ENCODE results near the gene PLEKHJ1.

Gene PLEKHJ1

DNA sequence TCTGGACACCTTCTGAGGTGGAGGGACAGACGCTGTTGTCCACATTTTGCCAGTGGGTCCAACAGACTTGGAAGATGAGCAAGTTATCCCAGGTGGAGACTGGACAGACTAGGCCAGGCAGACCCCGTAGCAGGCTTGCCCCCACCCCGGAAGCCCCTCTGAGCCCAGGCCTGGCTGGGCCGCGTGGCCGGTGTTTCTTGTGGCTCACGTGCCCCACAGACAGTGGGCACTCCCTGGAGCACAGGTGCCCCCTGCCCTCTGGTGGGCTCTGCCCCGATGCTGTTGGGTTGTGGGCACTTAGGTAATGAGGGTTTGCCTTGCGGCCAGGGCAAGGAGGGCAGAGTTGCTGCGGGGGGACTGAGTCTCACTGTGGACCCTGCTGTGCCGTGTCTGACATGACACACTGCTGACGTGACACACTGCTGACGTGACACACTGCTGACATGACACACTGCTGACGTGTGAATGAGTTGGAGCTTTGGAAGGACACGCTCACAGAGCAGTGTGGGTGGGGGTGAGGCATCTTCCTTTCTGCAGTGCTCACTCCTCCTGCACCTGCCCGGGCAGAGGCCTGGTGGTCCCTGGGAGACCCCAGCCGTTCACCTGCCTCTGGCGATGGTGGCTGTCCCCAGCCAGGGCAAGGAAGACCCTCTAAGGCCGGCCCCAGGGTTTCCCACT is 47.3 kb downstream of the PLEKHJ1 start:
- TF ChIP-seq ARNT (IDR thresholded peaks at IDR 0.05) (no peak), FOXA1 (IDR thresholded peaks at IDR 0.05) (no peak), LEF1 (IDR thresholded peaks at IDR 0.05; ENCODE audit: borderline replicate concordance) (no peak), L3MBTL2 (conservative IDR thresholded peaks at IDR 0.05) (no peak), ZNF384 (IDR thresholded peaks at IDR 0.05) (no peak), HDGF (IDR thresholded peaks at IDR 0.05; ENCODE audit: borderline replicate concordance) (no peak), ELF4 (IDR thresholded peaks at IDR 0.05) (no peak), SUZ12 (IDR thresholded peaks at IDR 0.05) (no peak), FOXM1 (IDR thresholded peaks at IDR 0.05; ENCODE audit: borderline replicate concordance) (no peak), SP1 (IDR thresholded peaks at IDR 0.05) (no peak), TARDBP (IDR thresholded peaks at IDR 0.05) (no peak), FOXK2 (IDR thresholded peaks at IDR 0.05) (no peak), NFRKB (IDR thresholded peaks at IDR 0.05) (no peak), BHLHE40 (IDR thresholded peaks at IDR 0.05; ENCODE audit: borderline replicate concordance) (no peak), CTBP1 (IDR thresholded peaks at IDR 0.05; ENCODE audit: borderline replicate concordance) (no peak)
- TF ChIP-seq, protein P1, sequence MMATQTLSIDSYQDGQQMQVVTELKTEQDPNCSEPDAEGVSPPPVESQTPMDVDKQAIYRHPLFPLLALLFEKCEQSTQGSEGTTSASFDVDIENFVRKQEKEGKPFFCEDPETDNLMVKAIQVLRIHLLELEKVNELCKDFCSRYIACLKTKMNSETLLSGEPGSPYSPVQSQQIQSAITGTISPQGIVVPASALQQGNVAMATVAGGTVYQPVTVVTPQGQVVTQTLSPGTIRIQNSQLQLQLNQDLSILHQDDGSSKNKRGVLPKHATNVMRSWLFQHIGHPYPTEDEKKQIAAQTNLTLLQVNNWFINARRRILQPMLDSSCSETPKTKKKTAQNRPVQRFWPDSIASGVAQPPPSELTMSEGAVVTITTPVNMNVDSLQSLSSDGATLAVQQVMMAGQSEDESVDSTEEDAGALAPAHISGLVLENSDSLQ (IDR thresholded peaks at IDR 0.05) = no peak
- ChIA-PET POLR2A (no interaction called here), CTCF (no interaction called here)
- no peak for DNase-seq (ENCODE audit: extremely low spot score)

DNA sequence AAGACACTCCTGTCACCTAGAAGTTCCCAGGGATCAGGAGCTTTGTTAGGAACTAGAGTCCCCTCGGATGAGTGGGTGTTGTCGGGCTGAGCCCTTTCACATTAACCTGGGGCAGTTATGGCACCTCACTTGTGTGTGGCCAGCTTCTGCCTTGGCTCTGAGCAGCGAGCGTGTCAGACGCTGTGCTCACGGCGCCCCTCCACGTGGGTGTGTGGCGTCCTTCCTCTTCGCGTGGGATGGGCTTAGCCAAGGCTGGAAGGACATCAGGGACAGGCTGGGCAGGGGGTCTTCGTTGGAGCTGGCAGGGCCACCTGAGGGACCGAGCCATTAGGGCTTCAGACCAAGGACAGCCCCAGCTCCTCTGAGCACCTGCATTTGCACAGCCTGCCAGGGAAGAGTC is 49.0 kb downstream of the PLEKHJ1 start:
- no peak for DNase-seq (ENCODE audit: extremely low spot score)
- CTCF ChIA-PET = interaction anchor here (0.6 to 1.2 kb wide), 2 partner anchors 12 to 75 kb away, joined by 4 to 5 read pairs; no protein-coding TSS in a partner anchor
- POLR2A ChIA-PET = no interaction called here
- no peak for TF ChIP-seq TARDBP (IDR thresholded peaks at IDR 0.05)

DNA sequence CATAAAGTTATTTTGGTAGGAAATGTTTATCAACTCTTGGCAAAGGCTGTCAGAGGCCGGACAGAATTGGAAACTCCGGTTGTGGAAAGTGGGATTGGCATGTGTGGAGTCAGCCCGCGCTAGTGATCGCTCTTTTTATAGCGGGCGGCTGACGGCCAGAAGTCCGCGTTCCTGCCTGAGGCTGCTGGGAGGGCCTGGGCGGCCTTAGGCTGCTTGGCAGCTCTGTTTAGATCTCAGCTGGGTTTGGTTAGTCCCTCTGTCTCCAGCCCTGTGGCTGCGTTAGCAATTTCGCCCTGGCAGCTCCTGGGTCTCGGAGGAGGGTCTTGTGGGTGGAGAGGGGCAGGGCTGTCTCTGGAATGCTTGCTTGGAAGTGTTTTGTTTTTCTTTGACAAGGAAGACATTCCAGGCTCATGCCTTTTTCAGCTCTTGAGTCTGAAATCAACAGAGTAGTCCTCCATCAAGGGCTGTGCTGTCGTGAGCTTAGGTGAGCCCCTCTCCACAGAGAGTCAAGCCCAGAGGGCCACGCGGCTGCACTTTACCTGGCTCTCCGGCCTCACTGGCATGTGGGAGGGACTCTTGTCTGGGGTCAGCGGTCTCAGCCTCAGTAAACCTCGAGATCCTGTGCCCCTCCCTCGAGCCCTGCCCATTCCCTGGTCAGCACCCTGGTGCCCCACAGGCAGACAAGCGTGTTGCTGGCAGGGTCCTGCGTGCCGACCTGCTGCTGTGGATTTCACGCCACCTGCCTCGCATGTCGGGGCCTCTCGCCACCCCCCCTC is 49.9 kb downstream of the PLEKHJ1 start:
- no peak for DNase-seq (ENCODE audit: extremely low spot score)
- TF ChIP-seq FOXK2 (IDR thresholded peaks at IDR 0.05) = no peak
- no peak for TF ChIP-seq SP1 (IDR thresholded peaks at IDR 0.05)
- TF ChIP-seq FOXA1 (IDR thresholded peaks at IDR 0.05) = no peak
- TF ChIP-seq ZNF384 (IDR thresholded peaks at IDR 0.05) = no peak
- TF ChIP-seq BHLHE40 (IDR thresholded peaks at IDR 0.05; ENCODE audit: borderline replicate concordance) = no peak
- no peak for TF ChIP-seq ELF4 (IDR thresholded peaks at IDR 0.05)
- no peak for TF ChIP-seq TARDBP (IDR thresholded peaks at IDR 0.05)
- POLR2A ChIA-PET = no interaction called here
- CTCF ChIA-PET = interaction anchor here (1.2 kb wide), 1 partner anchor 13 kb away, joined by 5 read pairs; no protein-coding TSS in a partner anchor

DNA sequence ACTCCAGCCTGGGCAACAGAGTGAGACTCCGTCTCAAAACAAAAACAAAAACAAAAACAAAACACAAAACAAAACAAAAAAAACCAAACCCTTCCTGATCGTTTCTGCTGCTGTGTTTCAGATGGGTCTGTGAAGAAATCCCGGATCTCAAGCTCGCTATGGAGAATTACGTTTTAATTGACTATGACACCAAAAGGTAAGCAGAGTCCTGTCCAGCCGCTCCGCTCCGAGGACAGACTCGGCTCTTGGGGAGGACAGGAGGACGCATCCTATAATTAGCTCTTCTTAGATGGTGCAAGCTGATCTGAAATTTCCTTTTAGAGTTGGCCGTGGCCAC is 50.4 kb downstream of the PLEKHJ1 start:
- CTCF ChIA-PET = no interaction called here
- POLR2A ChIA-PET = no interaction called here
- TF ChIP-seq LEF1 (IDR thresholded peaks at IDR 0.05; ENCODE audit: borderline replicate concordance) (no peak), TARDBP (IDR thresholded peaks at IDR 0.05) (no peak), FOXK2 (IDR thresholded peaks at IDR 0.05) (no peak), FOXM1 (IDR thresholded peaks at IDR 0.05; ENCODE audit: borderline replicate concordance) (no peak), L3MBTL2 (conservative IDR thresholded peaks at IDR 0.05) (no peak), SP1 (IDR thresholded peaks at IDR 0.05) (no peak), BHLHE40 (IDR thresholded peaks at IDR 0.05; ENCODE audit: borderline replicate concordance) (no peak), CTBP1 (IDR thresholded peaks at IDR 0.05; ENCODE audit: borderline replicate concordance) (no peak), SUZ12 (IDR thresholded peaks at IDR 0.05) (no peak), NFRKB (IDR thresholded peaks at IDR 0.05) (no peak), ELF4 (IDR thresholded peaks at IDR 0.05) (no peak), ARNT (IDR thresholded peaks at IDR 0.05) (no peak), ZNF384 (IDR thresholded peaks at IDR 0.05) (no peak), HDGF (IDR thresholded peaks at IDR 0.05; ENCODE audit: borderline replicate concordance) (no peak), FOXA1 (IDR thresholded peaks at IDR 0.05) (no peak)
- TF ChIP-seq, protein P1 (IDR thresholded peaks at IDR 0.05) = no peak
- no peak for DNase-seq (ENCODE audit: extremely low spot score)

DNA sequence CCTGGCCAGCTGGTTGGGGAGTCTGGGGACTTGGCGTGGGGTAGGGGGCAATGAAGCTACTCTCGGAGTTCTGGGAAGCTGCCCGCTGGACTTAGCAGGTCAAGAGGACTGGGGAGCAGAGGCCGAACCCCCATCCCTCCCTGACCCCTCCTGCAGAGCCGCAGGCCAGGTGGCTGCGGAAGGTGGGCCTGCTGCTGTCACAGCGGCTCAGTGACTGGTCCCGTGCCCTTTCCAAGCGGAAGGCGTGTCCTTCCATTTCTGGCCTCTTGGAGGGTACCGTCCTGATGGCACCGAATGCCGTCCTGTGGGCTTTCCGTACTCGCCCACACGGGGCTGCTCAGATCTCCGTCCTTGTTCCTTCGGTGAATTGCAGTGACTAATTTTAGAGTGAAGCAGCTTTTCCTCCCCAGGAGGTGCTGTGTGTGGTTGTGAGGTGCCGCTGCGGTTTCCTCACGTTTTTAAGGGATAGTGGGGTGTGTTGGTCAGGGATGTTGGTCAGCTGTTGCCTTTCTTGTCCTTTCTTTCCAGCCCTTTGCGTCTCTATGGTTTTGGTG is 51.6 kb downstream of the PLEKHJ1 start:
- POLR2A ChIA-PET = no interaction called here
- CTCF ChIA-PET = no interaction called here
- TF ChIP-seq FOXA1 (IDR thresholded peaks at IDR 0.05) = no peak
- TF ChIP-seq FOXK2 (IDR thresholded peaks at IDR 0.05) = no peak
- no peak for TF ChIP-seq FOXM1 (IDR thresholded peaks at IDR 0.05; ENCODE audit: borderline replicate concordance)
- TF ChIP-seq TARDBP (IDR thresholded peaks at IDR 0.05) = no peak
- TF ChIP-seq ZNF384 (IDR thresholded peaks at IDR 0.05) = no peak
- no peak for TF ChIP-seq HDGF (IDR thresholded peaks at IDR 0.05; ENCODE audit: borderline replicate concordance)
- no peak for TF ChIP-seq ELF4 (IDR thresholded peaks at IDR 0.05)
- no peak for TF ChIP-seq CTBP1 (IDR thresholded peaks at IDR 0.05; ENCODE audit: borderline replicate concordance)
- no peak for TF ChIP-seq SP1 (IDR thresholded peaks at IDR 0.05)
- TF ChIP-seq NFRKB (IDR thresholded peaks at IDR 0.05) = no peak
- TF ChIP-seq LEF1 (IDR thresholded peaks at IDR 0.05; ENCODE audit: borderline replicate concordance) = no peak
- TF ChIP-seq, protein P1 (IDR thresholded peaks at IDR 0.05) = no peak
- no peak for TF ChIP-seq BHLHE40 (IDR thresholded peaks at IDR 0.05; ENCODE audit: borderline replicate concordance)
- no peak for TF ChIP-seq ARNT (IDR thresholded peaks at IDR 0.05)
- no peak for TF ChIP-seq SUZ12 (IDR thresholded peaks at IDR 0.05)
- no peak for TF ChIP-seq L3MBTL2 (conservative IDR thresholded peaks at IDR 0.05)
- DNase-seq (ENCODE audit: extremely low spot score) = no peak
